Loucy (cell line): Measurements from ENCODE around the gene RNF145.

Experiments
- H2AFZ ChIP-seq: fragments of 200-600 bp; sonication (generic); 2 replicates; pipeline ENCODE4 v1.6.0; 2016; ENCODE audit warnings: antibody characterized with exemption, mild to moderate bottlenecking, low read length, moderate library complexity
- H3F3A ChIP-seq: fragments of 200-600 bp; 2 replicates; pipeline ENCODE4 v1.6.0; 2016; ENCODE audit warnings: antibody characterized with exemption, low read depth, mild to moderate bottlenecking
- H3K27me3 ChIP-seq: fragments of 200-600 bp; sonication (generic); 2 replicates; pipeline ENCODE4 v1.6.1; 2014; ENCODE audit warnings: low read length, mild to moderate bottlenecking; ENCODE audit not compliant: insufficient read depth, poor library complexity, severe bottlenecking
- H3K36me3 ChIP-seq: fragments of 200-600 bp; sonication (generic); 2 replicates; pipeline ENCODE4 v1.6.1; 2016; ENCODE audit warnings: low read length; ENCODE audit not compliant: insufficient read depth
- H3K4me1 ChIP-seq: fragments of 200-600 bp; sonication (generic); 2 replicates; pipeline ENCODE4 v1.5.1; 2014; ENCODE audit warnings: low read length, mild to moderate bottlenecking; ENCODE audit not compliant: insufficient read depth, poor library complexity, severe bottlenecking
- H3K4me2 ChIP-seq: fragments of 200-600 bp; sonication (generic); 2 replicates; pipeline ENCODE4 v1.6.0; 2014; ENCODE audit warnings: antibody characterized with exemption, low read length, low read depth, mild to moderate bottlenecking; ENCODE audit not compliant: poor library complexity, severe bottlenecking
- H3K4me3 ChIP-seq: fragments of 200-600 bp; sonication (generic); 2 replicates; pipeline ENCODE4 v1.5.1; 2014; ENCODE audit warnings: low read length, mild to moderate bottlenecking, mixed read lengths; ENCODE audit not compliant: poor library complexity, severe bottlenecking
- H3K79me2 ChIP-seq: fragments of 200-600 bp; sonication (generic); 2 replicates; pipeline ENCODE4 v1.6.1; 2014; ENCODE audit warnings: low read length; ENCODE audit not compliant: insufficient read depth
- H3K9ac ChIP-seq: fragments of 200-600 bp; sonication (generic); 2 replicates; pipeline ENCODE4 v1.6.0; 2014; ENCODE audit warnings: mild to moderate bottlenecking, low read depth, low read length, moderate library complexity; ENCODE audit not compliant: poor library complexity, severe bottlenecking
- H3K9me2 ChIP-seq: fragments of 200-600 bp; sonication (generic); replicated peaks from 2 replicates; pipeline ENCODE4 v1.6.1; 2016; ENCODE audit warnings: low read depth, low read length, mixed read lengths
- H3K9me3 ChIP-seq: fragments of 200-600 bp; sonication (generic); 2 replicates; pipeline ENCODE4 v1.6.1; 2014; ENCODE audit warnings: mild to moderate bottlenecking, antibody characterized with exemption, low read length, low read depth; ENCODE audit not compliant: insufficient read depth
- H4K20me1 ChIP-seq: fragments of 200-600 bp; sonication (generic); 2 replicates; pipeline ENCODE4 v1.6.0; 2014; ENCODE audit warnings: antibody characterized with exemption, low read length, mild to moderate bottlenecking; ENCODE audit not compliant: insufficient read depth, poor library complexity, severe bottlenecking
- CTCF ChIP-seq: fragments of 200-600 bp; sonication (generic); conservative IDR thresholded peaks from 2 replicates; pipeline ENCODE4 v1.5.1; 2014; ENCODE audit warnings: mild to moderate bottlenecking, antibody characterized with exemption, low read length
- EZH2phosphoT487 ChIP-seq: fragments of 200-600 bp; IDR thresholded peaks from 2 replicates; pipeline ENCODE4 v1.6.1; 2018; ENCODE audit warnings: antibody characterized with exemption, mild to moderate bottlenecking, moderate library complexity, borderline replicate concordance

RNF145 gene

GRCh38 chr5:159185773-159186172 is 23.6 kb downstream of the RNF145 start:
- H2AFZ ChIP-seq = no peak overlapping the region
- H3K9me3 ChIP-seq = no peaks in the 10 kb centered on the region
- H3K4me2 ChIP-seq = no peak overlapping the region
- peaks cover 12% of the 10 kb centered on the region; the same call in 1 of the 2 replicates for H3K79me2 ChIP-seq
- H3K4me3 ChIP-seq = no peak overlapping the region
- H3K27me3 ChIP-seq = no peaks in the 10 kb centered on the region
- H3K4me1 ChIP-seq = peaks cover 5% of the 10 kb centered on the region
- no peaks in the 10 kb centered on the region for H3F3A ChIP-seq
- no peaks in the 10 kb centered on the region for H3K9me2 ChIP-seq
- no peaks in the 10 kb centered on the region for H4K20me1 ChIP-seq
- TF ChIP-seq EZH2phosphoT487 = no peak
- TF ChIP-seq CTCF = no peak
- peaks cover 15% of the 10 kb centered on the region; the same call in 1 of the 2 replicates for H3K36me3 ChIP-seq
- H3K9ac ChIP-seq = no peak overlapping the region

GRCh38 chr5:159184858-159185381 is 24.4 kb downstream of the RNF145 start:
- no peak overlapping the region for H3K4me2 ChIP-seq
- H3K4me1 ChIP-seq = peaks cover 10% of the 10 kb centered on the region
- no peaks in the 10 kb centered on the region for H3K27me3 ChIP-seq
- no peak overlapping the region for H3K9ac ChIP-seq
- no peak overlapping the region for H3K4me3 ChIP-seq
- no peak overlapping the region for H2AFZ ChIP-seq
- no peaks in the 10 kb centered on the region for H3F3A ChIP-seq
- H3K36me3 ChIP-seq = peaks cover 13% of the 10 kb centered on the region; the same call in 1 of the 2 replicates
- no peaks in the 10 kb centered on the region for H4K20me1 ChIP-seq
- no peaks in the 10 kb centered on the region for H3K9me3 ChIP-seq
- no peaks in the 10 kb centered on the region for H3K9me2 ChIP-seq
- H3K79me2 ChIP-seq = peaks cover 11% of the 10 kb centered on the region; the same call in 1 of the 2 replicates
- no peak for TF ChIP-seq EZH2phosphoT487

GRCh38 chr5:159184236-159184635 is 25.1 kb downstream of the RNF145 start:
- Histone ChIP-seq H3K4me1 (peaks cover 15% of the 10 kb centered on the region), H4K20me1 (no peaks in the 10 kb centered on the region), H3K27me3 (no peaks in the 10 kb centered on the region), H2AFZ (no peak overlapping the region), H3K4me3 (no peak overlapping the region), H3K36me3 (peaks cover 6% of the 10 kb centered on the region; the same call in 1 of the 2 replicates), H3K9me2 (no peaks in the 10 kb centered on the region), H3K79me2 (peaks cover 11% of the 10 kb centered on the region; the same call in 1 of the 2 replicates), H3K4me2 (no peak overlapping the region), H3F3A (no peaks in the 10 kb centered on the region), H3K9me3 (no peaks in the 10 kb centered on the region), H3K9ac (no peak overlapping the region)
- no peak for TF ChIP-seq EZH2phosphoT487
- TF ChIP-seq CTCF = no peak

GRCh38 chr5:159183247-159183646 is 26.1 kb downstream of the RNF145 start:
- no peak for TF ChIP-seq EZH2phosphoT487
- TF ChIP-seq CTCF = no peak

More at GRCh38 chr5:159183247-159183646, 26.1 kb downstream of the RNF145 start:
- peaks cover 7% of the 10 kb centered on the region; the same call in 1 of the 2 replicates for H3K36me3 ChIP-seq
- H3K27me3 ChIP-seq = no peaks in the 10 kb centered on the region
- H4K20me1 ChIP-seq = no peaks in the 10 kb centered on the region
- H3F3A ChIP-seq = no peaks in the 10 kb centered on the region
- no peak overlapping the region for H2AFZ ChIP-seq
- no peaks in the 10 kb centered on the region for H3K9me3 ChIP-seq
- H3K79me2 ChIP-seq = peaks cover 5% of the 10 kb centered on the region; the same call in 1 of the 2 replicates
- H3K4me2 ChIP-seq = no peak overlapping the region
- H3K4me3 ChIP-seq = no peak overlapping the region
- no peaks in the 10 kb centered on the region for H3K9me2 ChIP-seq
- peaks cover 15% of the 10 kb centered on the region for H3K4me1 ChIP-seq
- no peak overlapping the region for H3K9ac ChIP-seq
